ENCODE data around the gene RAMAC.

GRCh38 chr15:82963471-82964341 is 22.3 kb upstream of the RAMAC start:
- TF ChIP-seq CTCF (IDR thresholded peaks at IDR 0.05 in 2 of 3, conservative IDR thresholded peaks at IDR 0.05 in 1 of 3; ENCODE audit: control insufficient read depth in 2 of 3, extremely low read depth in 1 of 3, insufficient read depth in 1 of 3, low read depth in 3 of 3, low read length in 3 of 3) (no peak), HDGF (IDR thresholded peaks at IDR 0.05) (no peak), POLR2AphosphoS5 (IDR thresholded peaks at IDR 0.05; ENCODE audit: low read length) (no peak), MAX (IDR thresholded peaks at IDR 0.05; ENCODE audit: low read depth, low read length) (no peak), JUNB (IDR thresholded peaks at IDR 0.05) (no peak), SP1 (IDR thresholded peaks at IDR 0.05; ENCODE audit: low read depth, low read length) (no peak), POLR2A (IDR thresholded peaks at IDR 0.05; ENCODE audit: low read depth, low read length) (no peak), EZH2 (IDR thresholded peaks at IDR 0.05; ENCODE audit: borderline replicate concordance, control insufficient read depth, low read depth, low read length) (no peak), CBFB (IDR thresholded peaks at IDR 0.05; ENCODE audit: low read depth) (no peak), EP300 (IDR thresholded peaks at IDR 0.05; ENCODE audit: borderline replicate concordance in 1 of 2, control insufficient read depth in 1 of 2, low read depth in 2 of 2, low read length in 2 of 2) (no peak), CEBPB (IDR thresholded peaks at IDR 0.05; ENCODE audit: borderline replicate concordance in 1 of 2, low read depth in 2 of 2, low read length in 2 of 2) (no peak)
